RCC 7860 (cell line): ENCODE data around the gene LRRC8C.

Experiments
- DNase-seq: peaks from one replicate; pipeline ENCODE4 v3.0.0-alpha.2; 2015; ENCODE audit warnings: low spot score
- FAIRE-seq: peaks from 2 replicates; lab custom pipeline; 2012; peaks lifted over from hg19 to GRCh38; lab: Jason Lieb, UNC

LRRC8C gene

GRCh38 chr1:89727517-89728312 is 94.8 kb downstream of the LRRC8C start:
- DNase-seq, result no peak
- no peak for FAIRE-seq

GRCh38 chr1:89728381-89728780 is 95.5 kb downstream of the LRRC8C start:
- no peak for DNase-seq
- FAIRE-seq, result no peak

- DNase-seq (no peak), FAIRE-seq (no peak)
These were observed 99.3 kb downstream of the LRRC8C start for GRCh38 chr1:89732206-89732605.

GRCh38 chr1:89732643-89733222 is 99.8 kb downstream of the LRRC8C start:
- FAIRE-seq, result no peak

GRCh38 chr1:89733748-89734147 is 100.8 kb downstream of the LRRC8C start:
- DNase-seq (no peak), FAIRE-seq (no peak)

More at GRCh38 chr1:89732643-89733222, 99.8 kb downstream of the LRRC8C start:
- no peak for DNase-seq

- no peak for FAIRE-seq
These were observed 101.5 kb downstream of the LRRC8C start for GRCh38 chr1:89734442-89734841.

GRCh38 chr1:89735479-89735878 is 102.6 kb downstream of the LRRC8C start:
- DNase-seq (no peak), FAIRE-seq (no peak)

More at GRCh38 chr1:89734442-89734841, 101.5 kb downstream of the LRRC8C start:
- DNase-seq, result no peak

GRCh38 chr1:89736937-89737733 is 104.2 kb downstream of the LRRC8C start:
- DNase-seq, result no peak
- FAIRE-seq, result no peak

GRCh38 chr1:89737985-89738510 is 105.1 kb downstream of the LRRC8C start:
- no peak for DNase-seq
- FAIRE-seq, result no peak

- peak; percentile 37 for DNase-seq
- no peak for FAIRE-seq
These were observed 106.3 kb downstream of the LRRC8C start for GRCh38 chr1:89739013-89739843.

- no peak for DNase-seq
- FAIRE-seq, result no peak
These were observed 106.9 kb downstream of the LRRC8C start for GRCh38 chr1:89739844-89740216.

- DNase-seq (no peak), FAIRE-seq (no peak)
These were observed 110.9 kb downstream of the LRRC8C start for GRCh38 chr1:89743788-89744187.

GRCh38 chr1:89746424-89747149 is 113.7 kb downstream of the LRRC8C start:
- DNase-seq (no peak), FAIRE-seq (no peak)

- FAIRE-seq, result no peak
- no peak for DNase-seq
These were observed 120.8 kb downstream of the LRRC8C start for GRCh38 chr1:89753761-89754160.

- no peak for FAIRE-seq
- DNase-seq, result no peak
These were observed 121.6 kb downstream of the LRRC8C start for GRCh38 chr1:89754518-89754917.

GRCh38 chr1:89755591-89755990 is 122.7 kb downstream of the LRRC8C start:
- FAIRE-seq, result no peak
- no peak for DNase-seq

- DNase-seq (no peak), FAIRE-seq (no peak)
These were observed 124.6 kb downstream of the LRRC8C start for GRCh38 chr1:89757532-89757931.

- DNase-seq (no peak), FAIRE-seq (no peak)
These were observed 125.2 kb downstream of the LRRC8C start for GRCh38 chr1:89758156-89758555.

GRCh38 chr1:89759036-89759435 is 126.1 kb downstream of the LRRC8C start:
- DNase-seq (no peak), FAIRE-seq (no peak)

GRCh38 chr1:89760496-89760895 is 127.6 kb downstream of the LRRC8C start:
- DNase-seq (no peak), FAIRE-seq (no peak)
